ENCODE data around the gene TTC28. TPM values are rescaled to one million over a fixed set of nuclear protein-coding genes. Genes with fewer than 3 reads are reported as not detected.
A peak's percentile ranks its signal among the peaks of the same experiment; 100 is the strongest.
"Not testable (repeated sequence)": the region's sequence is repeated elsewhere in the genome, so short reads cannot be mapped to it uniquely, and the experiment has no call there.

TTC28 gene
- total RNA-seq, 1 donor from 2014 or later = 79.5 TPM

DNA sequence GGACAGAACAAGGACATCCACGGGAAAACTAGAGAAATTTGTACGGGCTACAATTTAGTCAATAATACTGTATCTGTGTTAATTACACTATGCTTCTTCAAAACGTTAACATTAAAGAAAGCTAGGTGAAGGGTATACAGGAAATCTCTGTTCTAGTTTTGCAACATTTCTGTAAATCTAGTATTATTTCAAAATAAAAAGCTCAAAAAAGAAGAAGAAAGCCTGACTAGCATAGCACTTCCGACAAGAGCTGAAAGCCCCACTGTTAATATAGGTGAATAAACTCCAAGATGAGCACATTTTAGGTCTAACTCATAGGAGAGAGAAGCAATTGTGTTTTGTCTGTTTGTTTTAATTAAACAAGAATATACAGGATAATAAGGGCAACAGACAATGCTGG is 299.7 kb downstream of the TTC28 start:
- DNase-seq (ENCODE audit: low spot score in 2 of 2) = no peak
- FAIRE-seq = no peak

DNA sequence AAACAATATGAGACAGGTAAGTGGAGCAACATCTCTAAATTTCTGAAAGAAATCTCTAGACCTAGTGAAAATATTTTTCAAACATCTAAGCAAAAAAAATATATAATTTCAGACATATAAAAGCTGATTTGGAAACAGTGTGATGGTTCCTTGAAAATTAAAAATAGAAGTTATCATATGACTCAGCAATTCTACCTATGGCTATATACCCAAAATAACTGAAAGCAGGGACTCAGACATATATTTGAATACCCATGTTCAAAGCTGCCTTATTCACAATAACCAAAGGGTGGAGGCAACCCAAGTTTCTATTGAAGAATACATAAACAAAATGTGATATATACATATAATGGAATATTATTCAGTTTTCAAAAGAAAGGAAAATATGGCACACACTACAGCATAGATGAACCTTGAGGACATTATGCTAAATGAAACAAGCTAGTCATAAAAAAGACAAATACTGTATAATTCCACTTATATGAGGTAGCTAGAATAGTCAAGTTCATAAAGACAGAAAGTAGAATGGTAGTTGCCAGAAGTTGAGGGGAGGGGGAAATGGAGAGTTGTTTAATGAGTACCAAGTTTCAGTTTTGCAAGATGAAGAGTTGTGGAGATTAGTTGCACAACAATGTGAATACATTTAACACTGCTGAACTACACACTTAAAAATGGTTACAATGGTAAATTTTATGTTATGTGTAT is 300.4 kb downstream of the TTC28 start:
- FAIRE-seq (no peak), DNase-seq (ENCODE audit: low spot score in 2 of 2) (no peak)

GRCh38 chr22:28375761-28376534 is 303.7 kb downstream of the TTC28 start:
- FAIRE-seq (no peak), DNase-seq (ENCODE audit: low spot score in 2 of 2) (no peak)

DNA sequence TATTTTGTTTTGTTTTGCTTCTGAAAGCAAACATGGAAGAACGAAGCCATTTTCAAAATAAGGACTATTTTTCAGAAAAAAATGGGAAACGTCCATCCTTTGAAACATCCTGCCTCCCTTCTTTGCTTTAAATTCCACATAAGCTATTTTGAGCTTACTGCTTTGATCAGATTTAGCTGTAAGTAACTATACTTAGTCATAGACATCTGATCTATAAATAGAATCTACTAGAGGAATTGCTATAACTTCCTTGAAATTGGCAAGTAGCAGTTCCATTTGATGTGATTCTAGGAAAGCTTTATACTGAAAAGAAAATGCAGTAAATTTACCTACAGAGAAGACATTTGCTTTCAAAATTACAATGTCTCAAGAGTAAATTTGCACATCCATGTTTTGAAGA is 305.8 kb downstream of the TTC28 start:
- no peak for DNase-seq (ENCODE audit: low spot score in 2 of 2)
- FAIRE-seq = no peak

DNA sequence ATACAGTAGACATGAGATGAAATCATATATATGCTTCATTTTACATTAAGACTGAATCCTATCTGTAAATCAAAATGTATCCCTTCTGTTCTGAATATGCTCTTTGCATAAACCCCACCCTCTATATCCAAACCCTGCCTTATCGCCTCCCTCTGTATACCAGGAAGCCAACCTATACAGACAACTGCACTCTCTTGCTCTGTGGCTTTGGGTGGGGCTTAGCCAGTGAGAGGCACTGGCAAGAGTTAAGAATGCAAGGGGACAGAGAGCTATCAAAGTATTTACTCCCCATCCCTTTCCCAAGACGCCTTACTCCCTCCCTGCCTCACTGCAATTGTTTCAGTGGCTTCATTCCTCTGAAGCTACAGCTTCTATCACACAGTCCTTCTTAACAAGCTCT is 309.8 kb downstream of the TTC28 start:
- DNase-seq (ENCODE audit: low spot score in 2 of 2) (no peak), FAIRE-seq (no peak)

DNA sequence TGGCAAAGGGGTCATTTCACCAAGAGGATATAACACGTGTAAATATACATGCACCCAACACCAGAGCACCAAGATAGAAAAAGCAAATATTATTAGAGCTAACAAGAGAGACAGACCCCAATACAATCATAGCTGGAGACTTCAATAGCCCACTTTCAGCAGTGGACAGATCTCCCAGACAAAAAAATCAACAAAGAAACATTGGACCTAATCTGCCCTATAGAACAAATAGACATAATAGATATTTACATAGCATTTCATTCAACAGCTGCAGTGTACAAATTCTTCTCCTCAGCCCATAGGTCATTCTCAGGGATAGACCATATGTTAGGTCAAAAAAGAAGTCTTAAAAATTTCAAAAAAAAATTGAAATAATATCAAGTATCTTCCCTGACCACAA is 312.8 kb downstream of the TTC28 start:
- FAIRE-seq = no peak

DNA sequence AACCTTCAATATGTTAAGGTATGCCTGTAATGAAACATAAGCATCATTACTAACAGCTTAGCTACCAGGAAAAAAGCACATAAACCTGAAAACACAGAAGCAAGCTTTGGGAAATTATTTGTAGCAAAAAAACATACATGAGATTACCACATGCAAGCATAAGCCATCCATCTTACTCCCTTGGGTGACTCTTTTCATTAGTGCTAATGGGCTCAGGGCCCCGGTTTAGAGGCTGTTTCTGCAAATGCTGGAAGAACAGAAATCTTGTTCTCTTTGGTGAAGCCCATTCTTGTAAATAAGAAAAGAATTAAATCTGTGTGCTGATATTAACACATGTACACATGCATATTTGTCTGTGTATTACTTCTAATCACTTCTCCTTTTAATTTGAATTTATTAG is 314.3 kb downstream of the TTC28 start:
- FAIRE-seq (no peak), DNase-seq (ENCODE audit: low spot score in 2 of 2) (no peak)

More for the DNA sequence above, 312.8 kb downstream of the TTC28 start:
- DNase-seq (ENCODE audit: low spot score in 2 of 2) = no peak

GRCh38 chr22:28364105-28364504 is 315.5 kb downstream of the TTC28 start:
- not testable (repeated sequence) for FAIRE-seq

DNA sequence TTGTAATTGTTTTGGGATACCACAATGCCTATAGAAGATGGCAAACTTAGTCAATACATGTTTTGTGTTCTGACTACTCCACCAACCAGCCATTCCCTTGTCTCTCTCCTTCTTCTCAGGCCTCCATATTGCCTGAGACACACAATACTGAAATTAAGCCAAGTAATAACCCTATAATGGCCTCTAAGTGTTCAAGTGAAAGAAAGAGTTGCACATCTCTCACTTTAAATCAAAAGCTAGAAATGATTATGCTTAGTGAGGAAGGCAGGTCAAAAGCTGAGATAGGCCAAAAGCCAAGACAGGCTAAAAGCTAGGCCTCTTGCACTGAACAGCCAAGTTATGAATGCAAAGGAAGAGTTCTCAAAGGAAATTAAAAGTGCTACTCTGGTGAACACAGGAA is 318.7 kb downstream of the TTC28 start:
- DNase-seq (ENCODE audit: low spot score in 2 of 2) (no peak), FAIRE-seq (no peak)

More at GRCh38 chr22:28364105-28364504, 315.5 kb downstream of the TTC28 start:
- not testable (repeated sequence) for DNase-seq (ENCODE audit: low spot score in 2 of 2)

- no peak for DNase-seq (ENCODE audit: low spot score in 2 of 2)
- FAIRE-seq = no peak
Measured at GRCh38 chr22:28358312-28358711, 321.3 kb downstream of the TTC28 start.

GRCh38 chr22:28357193-28357592 is 322.4 kb downstream of the TTC28 start:
- DNase-seq (ENCODE audit: low spot score in 2 of 2) (no peak), FAIRE-seq (no peak)

GRCh38 chr22:28351476-28351875 is 328.2 kb downstream of the TTC28 start:
- FAIRE-seq (no peak), DNase-seq (ENCODE audit: low spot score in 2 of 2) (no peak)

DNA sequence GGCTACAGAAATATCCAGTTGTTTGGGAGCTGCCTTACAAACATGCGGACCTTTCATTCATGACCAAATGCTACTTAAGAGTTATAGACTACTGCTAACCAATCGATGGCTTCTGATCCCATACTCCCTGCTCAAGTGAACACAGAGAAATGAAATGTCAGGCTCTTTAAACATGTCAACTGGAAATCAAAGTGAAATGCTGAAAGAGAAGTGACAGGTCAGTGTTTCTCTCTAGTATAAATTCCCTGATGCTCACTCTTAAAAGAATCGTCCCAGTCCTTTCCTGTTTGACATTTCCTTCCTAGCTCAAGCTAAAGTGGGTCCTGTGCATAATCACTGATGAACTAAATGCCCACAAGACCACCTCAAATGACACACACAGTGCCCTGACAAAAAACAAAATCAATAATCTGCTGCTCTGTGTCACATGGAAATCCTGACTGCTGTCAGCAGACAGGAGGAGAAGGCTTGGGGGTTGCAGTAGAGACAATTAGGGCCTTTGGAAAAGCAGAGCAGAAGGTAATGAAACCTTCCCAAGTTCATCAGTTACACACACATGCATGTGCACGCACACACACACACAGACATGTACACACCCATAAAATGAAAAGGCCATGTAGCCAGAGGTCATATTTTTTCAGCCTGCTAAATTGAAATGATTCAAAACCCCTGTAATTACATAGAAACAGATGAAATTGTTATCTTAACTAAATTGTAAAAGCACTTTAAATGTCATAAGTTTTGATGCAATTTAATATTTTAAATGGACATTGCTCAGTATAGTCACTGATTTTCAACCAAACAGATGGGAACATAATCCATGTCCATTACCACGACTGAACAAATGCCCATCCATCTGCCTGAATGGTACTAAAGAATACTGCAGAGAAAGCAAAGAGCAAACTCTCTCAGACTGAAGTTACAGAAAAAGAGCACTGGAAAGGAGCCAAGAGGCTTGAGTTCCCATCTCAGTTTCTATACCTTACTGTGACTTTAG is 330.7 kb downstream of the TTC28 start:
- FAIRE-seq (no peak), DNase-seq (ENCODE audit: low spot score in 2 of 2) (no peak)

DNA sequence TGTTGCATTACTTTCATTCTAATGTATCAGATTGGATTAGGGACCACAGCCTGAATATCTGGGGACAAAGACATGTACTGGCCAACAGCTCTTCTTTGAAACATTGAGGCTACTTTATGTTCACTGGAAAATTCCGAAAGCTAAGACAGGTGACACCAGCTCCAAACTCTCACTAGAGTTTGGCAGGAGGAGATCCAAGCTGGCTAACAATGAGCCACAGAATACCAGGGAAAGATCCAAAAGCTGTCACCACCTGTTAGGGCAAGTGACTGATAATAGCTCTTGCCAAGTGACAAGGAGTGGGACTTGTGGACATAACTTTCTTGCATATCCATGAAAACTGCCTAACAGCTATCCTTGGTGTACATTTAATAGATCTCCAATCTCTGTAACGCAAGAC is 333.3 kb downstream of the TTC28 start:
- FAIRE-seq (no peak), DNase-seq (ENCODE audit: low spot score in 2 of 2) (no peak)

DNA sequence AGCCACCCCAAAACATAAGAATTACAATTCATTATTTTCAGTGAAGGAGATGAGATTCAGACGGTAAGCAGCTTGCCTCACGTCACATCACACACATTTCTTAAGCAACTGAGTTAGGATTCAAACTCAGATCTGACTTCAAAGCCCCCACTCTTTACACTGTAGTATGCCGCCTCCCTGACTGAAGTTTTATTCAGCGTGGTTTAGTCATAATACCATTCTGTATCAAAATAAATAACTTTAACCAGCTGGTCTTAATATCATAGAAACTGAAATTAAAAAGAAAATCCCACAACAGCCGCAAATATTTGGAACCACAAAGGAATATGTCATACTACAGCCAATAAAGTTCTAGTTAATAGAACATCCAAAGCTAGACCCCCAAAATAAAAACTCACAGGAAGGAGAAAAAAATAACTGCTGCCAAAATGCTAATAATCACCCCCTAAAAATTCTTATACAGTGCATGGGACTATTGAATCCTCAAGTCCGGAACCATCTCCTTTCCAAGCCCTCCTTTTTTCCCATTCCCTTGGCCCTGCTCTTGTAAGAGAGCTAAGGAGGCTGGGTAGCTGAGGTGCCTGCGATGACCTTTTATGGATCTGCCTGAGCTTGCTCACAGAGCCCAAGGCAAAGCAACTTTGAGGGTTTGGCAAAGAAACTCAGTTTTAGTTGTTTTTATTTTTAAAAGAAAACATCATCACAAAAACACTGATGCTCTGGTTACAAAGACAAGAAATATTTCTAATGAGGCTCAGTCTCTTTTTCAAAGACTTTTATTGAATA is 334.5 kb downstream of the TTC28 start:
- FAIRE-seq = no peak
- no peak for DNase-seq (ENCODE audit: low spot score in 2 of 2)

GRCh38 chr22:28341001-28341400 is 338.6 kb downstream of the TTC28 start:
- no peak for FAIRE-seq
- peak in 1 of 2 donors; percentile 2 for DNase-seq (ENCODE audit: low spot score in 2 of 2)

DNA sequence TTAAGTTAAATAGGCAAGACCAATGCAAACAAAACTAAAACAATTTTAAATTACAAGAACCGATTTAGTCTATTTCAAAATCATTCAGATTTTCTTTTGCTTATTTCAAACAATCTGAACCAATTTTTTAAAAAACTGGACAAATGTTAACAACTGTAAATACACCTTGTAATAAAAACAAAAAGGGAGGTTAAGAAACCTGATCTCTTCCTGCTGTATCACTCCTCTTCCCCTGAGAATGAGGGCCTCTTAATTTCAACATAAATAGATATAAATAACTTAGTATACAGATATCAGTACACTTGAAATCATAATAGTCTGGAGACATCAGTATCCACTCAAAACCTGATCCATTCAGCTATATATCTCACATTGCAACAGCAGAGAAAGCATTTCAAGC is 346.6 kb downstream of the TTC28 start:
- FAIRE-seq = no peak
- no peak for DNase-seq (ENCODE audit: low spot score in 2 of 2)

DNA sequence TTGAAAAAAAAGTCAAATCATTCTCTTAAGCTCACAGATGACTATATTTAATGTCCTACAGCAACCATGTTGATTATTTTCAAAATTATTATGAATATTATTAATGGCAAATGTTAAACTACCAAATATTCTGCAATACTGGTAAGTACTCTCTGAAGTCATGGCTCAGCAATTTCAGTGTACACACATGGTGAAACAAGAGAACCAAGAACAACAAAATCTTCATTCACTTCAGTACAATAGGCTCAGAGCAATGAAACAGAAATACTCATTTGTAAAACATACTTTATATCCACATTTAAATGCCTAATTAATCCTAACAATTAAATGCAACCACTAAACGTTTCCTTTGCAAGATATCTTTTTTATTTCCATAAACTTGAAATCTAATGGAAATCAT is 347.2 kb downstream of the TTC28 start:
- DNase-seq (ENCODE audit: low spot score in 2 of 2) = no peak
- no peak for FAIRE-seq

DNA sequence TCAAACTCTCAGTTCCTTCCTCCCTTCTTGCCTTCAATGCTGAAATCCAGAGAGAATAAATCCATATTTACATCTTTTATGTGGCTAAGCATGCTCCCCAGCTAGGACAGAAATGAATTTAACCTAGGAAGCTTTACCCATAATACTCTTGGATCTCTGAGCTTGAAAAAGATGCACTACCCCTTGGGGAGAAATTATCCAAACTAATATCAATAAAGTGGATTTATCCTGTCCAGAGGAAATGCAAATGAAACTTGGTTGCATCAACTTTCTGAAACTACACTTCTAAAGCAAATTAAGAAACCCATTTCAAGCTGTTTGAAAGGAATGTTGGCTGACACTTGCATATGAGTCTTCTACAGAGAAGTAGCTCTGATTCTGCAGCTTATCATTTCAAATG is 347.9 kb downstream of the TTC28 start:
- DNase-seq (ENCODE audit: low spot score in 2 of 2) = no peak
- no peak for FAIRE-seq
